ENCODE results near the gene SUSD1.

GRCh38 chr9:112125951-112126388, 49.1 kb downstream of the SUSD1 start:
- TF ChIP-seq, protein P1, sequence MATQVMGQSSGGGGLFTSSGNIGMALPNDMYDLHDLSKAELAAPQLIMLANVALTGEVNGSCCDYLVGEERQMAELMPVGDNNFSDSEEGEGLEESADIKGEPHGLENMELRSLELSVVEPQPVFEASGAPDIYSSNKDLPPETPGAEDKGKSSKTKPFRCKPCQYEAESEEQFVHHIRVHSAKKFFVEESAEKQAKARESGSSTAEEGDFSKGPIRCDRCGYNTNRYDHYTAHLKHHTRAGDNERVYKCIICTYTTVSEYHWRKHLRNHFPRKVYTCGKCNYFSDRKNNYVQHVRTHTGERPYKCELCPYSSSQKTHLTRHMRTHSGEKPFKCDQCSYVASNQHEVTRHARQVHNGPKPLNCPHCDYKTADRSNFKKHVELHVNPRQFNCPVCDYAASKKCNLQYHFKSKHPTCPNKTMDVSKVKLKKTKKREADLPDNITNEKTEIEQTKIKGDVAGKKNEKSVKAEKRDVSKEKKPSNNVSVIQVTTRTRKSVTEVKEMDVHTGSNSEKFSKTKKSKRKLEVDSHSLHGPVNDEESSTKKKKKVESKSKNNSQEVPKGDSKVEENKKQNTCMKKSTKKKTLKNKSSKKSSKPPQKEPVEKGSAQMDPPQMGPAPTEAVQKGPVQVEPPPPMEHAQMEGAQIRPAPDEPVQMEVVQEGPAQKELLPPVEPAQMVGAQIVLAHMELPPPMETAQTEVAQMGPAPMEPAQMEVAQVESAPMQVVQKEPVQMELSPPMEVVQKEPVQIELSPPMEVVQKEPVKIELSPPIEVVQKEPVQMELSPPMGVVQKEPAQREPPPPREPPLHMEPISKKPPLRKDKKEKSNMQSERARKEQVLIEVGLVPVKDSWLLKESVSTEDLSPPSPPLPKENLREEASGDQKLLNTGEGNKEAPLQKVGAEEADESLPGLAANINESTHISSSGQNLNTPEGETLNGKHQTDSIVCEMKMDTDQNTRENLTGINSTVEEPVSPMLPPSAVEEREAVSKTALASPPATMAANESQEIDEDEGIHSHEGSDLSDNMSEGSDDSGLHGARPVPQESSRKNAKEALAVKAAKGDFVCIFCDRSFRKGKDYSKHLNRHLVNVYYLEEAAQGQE (IDR thresholded peaks at IDR 0.05; ENCODE audit: low read depth, low read length), result no peak
- TF ChIP-seq YY1 (IDR thresholded peaks at IDR 0.05; ENCODE audit: low read depth) (no peak), CTCF (IDR thresholded peaks at IDR 0.05) (no peak), EP300 (IDR thresholded peaks at IDR 0.05; ENCODE audit: borderline replicate concordance in 1 of 2, low read depth in 1 of 2, low read length in 1 of 2) (no peak), JUND (IDR thresholded peaks at IDR 0.05) (no peak)
- TF ChIP-seq, protein P2, sequence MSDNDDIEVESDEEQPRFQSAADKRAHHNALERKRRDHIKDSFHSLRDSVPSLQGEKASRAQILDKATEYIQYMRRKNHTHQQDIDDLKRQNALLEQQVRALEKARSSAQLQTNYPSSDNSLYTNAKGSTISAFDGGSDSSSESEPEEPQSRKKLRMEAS (IDR thresholded peaks at IDR 0.05; ENCODE audit: low read depth), result no peak
- TF ChIP-seq, protein P3, sequence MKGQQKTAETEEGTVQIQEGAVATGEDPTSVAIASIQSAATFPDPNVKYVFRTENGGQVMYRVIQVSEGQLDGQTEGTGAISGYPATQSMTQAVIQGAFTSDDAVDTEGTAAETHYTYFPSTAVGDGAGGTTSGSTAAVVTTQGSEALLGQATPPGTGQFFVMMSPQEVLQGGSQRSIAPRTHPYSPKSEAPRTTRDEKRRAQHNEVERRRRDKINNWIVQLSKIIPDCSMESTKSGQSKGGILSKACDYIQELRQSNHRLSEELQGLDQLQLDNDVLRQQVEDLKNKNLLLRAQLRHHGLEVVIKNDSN (IDR thresholded peaks at IDR 0.05; ENCODE audit: borderline replicate concordance, low read depth), result no peak

Measured in SK-N-SH (cell line).